ENCODE results near the gene GNB1. TPM values are rescaled to one million over a fixed set of nuclear protein-coding genes. Genes with fewer than 3 reads are reported as not detected.
A peak's percentile ranks its signal among the peaks of the same experiment; 100 is the strongest.

The GNB1 gene
- total and polyA plus RNA-seq, 9 of the 15 experiments (the other 6 are each of a cell fraction or from before 2014, with no cell fraction given) = 34.3 to 388 (median 114) TPM

GRCh38 chr1:1917995-1918900, 27.4 kb upstream of the GNB1 start (continued):
- no peak for TF ChIP-seq KLF6 (CRISPR knock-in tag; IDR thresholded peaks at IDR 0.05; ENCODE audit: borderline replicate concordance)
- TF ChIP-seq CHD2 (IDR thresholded peaks at IDR 0.05; ENCODE audit: low read depth, low read length) = no peak
- TF ChIP-seq ZFP91 (CRISPR knock-in tag; IDR thresholded peaks at IDR 0.05) = no peak
- no peak for TF ChIP-seq CBX8 (IDR thresholded peaks at IDR 0.05; ENCODE audit: borderline replicate concordance, extremely low read depth, low read depth, low read length, poor library complexity, severe bottlenecking)
- TF ChIP-seq ZFP1 (CRISPR knock-in tag; IDR thresholded peaks at IDR 0.05) = no peak
- TF ChIP-seq FIP1L1 (IDR thresholded peaks at IDR 0.05; ENCODE audit: low read depth, low read length, poor library complexity, severe bottlenecking) = peak; percentile 71
- peak; percentile 76 for TF ChIP-seq ZBTB33 (CRISPR knock-in tag; IDR thresholded peaks at IDR 0.05)
- TF ChIP-seq ZNF354B (CRISPR knock-in tag; IDR thresholded peaks at IDR 0.05) = no peak
- TF ChIP-seq ID3 (CRISPR knock-in tag; IDR thresholded peaks at IDR 0.05) = no peak
- 0 out of 2 replicates have a peak, but pooled peaks have one; percentile 68 for TF ChIP-seq ID3 (tag; IDR thresholded peaks at IDR 0.05)
- no peak for TF ChIP-seq PHF21A (IDR thresholded peaks at IDR 0.05; ENCODE audit: borderline replicate concordance, low read depth)
- TF ChIP-seq RREB1 (CRISPR knock-in tag; IDR thresholded peaks at IDR 0.05) = no peak
- no peak for TF ChIP-seq NR2C2 (CRISPR knock-in tag; IDR thresholded peaks at IDR 0.05)
- no peak for TF ChIP-seq NR2C2 (tag; IDR thresholded peaks at IDR 0.05)
